DMS153 (cell line): ENCODE data around the gene C1QL1.

ENCODE experiments used
- DNase-seq: peaks from one replicate; lab custom pipeline; 2025; lab: John Stamatoyannopoulos, UW

C1QL1 gene

DNA sequence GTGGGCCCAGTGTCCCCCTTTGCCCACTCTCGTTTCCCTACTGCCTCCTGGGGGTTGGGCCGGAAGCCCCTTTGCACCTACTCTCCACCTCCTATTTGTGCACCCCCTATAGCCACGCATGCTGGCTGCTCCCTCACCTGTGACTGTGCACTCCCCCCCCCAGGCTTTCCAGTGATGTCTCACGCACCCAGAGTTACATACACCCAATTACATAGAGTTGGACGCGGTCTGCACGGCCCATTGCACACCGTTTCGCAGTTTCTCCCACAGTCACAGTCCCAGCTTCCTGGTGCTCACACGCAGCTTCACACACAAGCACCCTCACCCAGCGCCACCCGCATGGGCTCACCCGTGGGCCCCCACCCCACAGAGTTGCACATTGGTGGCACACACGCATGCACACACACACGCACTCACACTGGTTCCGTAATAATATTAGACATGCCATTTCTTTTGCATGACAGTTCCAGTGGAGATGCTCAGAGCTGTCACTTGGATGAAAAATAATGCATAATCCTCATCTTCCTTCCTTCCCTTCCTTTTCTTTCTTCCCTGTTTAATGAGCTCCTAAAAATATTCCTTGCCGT lies 21.5 kb upstream of the C1QL1 start:
- no peak for DNase-seq

DNA sequence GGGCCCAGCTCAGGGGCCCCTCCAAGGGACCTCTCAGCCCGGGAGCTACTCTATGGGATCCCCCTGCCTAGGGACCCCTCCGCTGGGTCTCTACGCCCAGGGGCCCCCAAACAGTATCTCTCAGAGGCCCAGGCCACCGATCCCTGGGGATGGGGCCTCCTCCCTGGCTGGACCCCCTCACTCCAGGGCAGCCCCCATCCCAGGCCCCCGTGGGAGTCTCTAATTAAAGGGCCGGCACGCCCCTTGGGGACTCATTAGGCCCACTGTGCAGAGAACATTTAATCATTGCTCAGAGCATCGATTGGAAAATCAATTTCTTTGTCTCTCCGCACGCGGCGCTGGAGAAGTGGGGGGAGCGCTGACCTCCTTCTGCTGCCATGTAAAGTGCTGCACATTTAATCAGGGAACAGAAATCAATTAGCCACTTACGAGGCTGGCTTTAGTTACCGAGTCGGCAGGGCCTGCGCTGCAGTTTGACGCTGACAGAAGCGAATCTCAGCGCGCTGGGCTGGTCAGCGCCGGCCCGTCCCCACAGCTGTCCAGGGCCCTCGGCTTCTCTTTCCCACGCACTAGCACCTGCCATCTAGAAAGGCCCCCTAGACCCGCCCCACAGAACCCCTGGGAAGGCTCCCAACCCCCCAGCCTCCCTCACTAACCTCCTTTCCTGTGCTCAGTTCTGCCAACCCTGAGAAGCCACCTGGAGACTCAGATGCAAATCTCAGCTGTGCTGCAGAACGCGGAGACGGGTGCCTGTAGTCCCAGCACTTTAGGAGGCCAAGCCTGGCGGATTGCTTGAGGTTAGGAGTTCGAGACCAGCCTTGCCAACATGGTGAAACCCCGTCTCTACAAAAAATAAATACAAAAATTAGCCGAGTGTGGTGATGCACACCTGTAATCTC lies 20.2 kb upstream of the C1QL1 start:
- no peak for DNase-seq

- DNase-seq: no peak
Measured at GRCh38 chr17:44983563-44983962, 15.5 kb upstream of the C1QL1 start.

DNA sequence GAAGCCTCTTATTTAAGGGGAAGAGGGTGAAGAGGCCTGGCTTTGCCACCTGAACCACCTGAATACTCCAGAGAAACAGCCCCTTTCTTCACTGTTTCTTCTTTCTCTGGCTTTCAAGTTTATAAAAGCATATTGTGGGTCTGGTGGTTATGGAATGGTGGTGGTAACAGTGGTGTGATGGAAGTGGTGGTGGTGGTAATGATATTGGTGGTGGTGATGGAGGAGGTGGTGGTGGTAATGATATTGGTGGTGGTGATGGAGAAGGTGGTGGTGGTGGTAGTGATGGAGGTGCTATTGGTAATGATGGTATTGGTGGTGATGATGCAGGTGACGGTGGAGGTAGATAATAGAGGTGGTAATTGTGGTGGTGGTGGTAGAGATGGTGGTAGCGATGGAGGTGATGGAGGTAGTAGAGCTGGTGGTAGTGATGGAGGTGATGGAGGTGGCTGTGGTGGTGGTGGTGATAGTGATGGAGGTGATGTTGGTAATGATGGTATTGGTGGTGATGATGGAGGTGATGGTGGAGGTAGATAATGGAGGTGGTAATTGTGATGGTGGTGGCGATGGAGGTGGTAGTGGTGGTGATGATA lies 14.1 kb upstream of the C1QL1 start:
- no peak for DNase-seq

- peak; percentile 46 for DNase-seq
Measured at GRCh38 chr17:44981221-44981968, 13.3 kb upstream of the C1QL1 start.

DNA sequence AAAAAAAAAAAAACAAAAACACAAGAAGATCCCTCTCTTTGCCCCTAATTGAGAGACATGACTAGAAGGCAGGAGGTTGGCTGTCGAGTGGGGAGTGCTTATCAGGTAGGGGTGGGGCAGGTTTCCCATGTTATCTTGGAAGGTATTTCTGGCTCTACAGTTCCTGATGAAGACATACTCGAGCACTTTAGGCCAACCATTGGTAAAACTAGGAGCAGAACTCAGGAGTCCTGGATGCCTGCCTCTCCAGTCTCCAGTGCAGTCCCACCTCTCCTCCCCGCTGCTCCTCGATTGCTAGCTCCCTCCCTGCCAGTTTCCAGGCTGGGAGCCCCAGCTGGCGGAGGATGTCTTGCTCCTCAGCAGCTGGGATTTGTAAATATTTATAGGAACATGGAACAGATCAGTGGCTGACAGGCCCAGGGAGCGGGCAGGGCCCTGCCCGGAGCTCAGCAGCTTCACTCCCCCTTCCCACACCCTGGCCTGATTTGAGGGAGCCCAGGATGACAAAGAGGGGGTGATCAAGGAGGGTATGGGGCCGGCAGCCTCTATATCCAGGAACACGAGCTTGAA lies 11.4 kb upstream of the C1QL1 start:
- DNase-seq: no peak

GRCh38 chr17:44978807-44979206 lies 10.7 kb upstream of the C1QL1 start:
- DNase-seq: no peak

GRCh38 chr17:44977814-44978550 lies 9.9 kb upstream of the C1QL1 start:
- DNase-seq: no peak

GRCh38 chr17:44977065-44977464 lies 9.0 kb upstream of the C1QL1 start:
- DNase-seq: no peak

- no peak for DNase-seq
Measured at GRCh38 chr17:44976206-44976605, 8.1 kb upstream of the C1QL1 start.

GRCh38 chr17:44972953-44973352 lies 4.8 kb upstream of the C1QL1 start:
- DNase-seq: no peak

- DNase-seq: no peak
Measured at GRCh38 chr17:44971776-44972483, 3.8 kb upstream of the C1QL1 start.

GRCh38 chr17:44970136-44970741 lies 2.1 kb upstream of the C1QL1 start:
- no peak for DNase-seq

- DNase-seq: no peak
Measured at GRCh38 chr17:44969144-44969780, 1.2 kb upstream of the C1QL1 start.

DNA sequence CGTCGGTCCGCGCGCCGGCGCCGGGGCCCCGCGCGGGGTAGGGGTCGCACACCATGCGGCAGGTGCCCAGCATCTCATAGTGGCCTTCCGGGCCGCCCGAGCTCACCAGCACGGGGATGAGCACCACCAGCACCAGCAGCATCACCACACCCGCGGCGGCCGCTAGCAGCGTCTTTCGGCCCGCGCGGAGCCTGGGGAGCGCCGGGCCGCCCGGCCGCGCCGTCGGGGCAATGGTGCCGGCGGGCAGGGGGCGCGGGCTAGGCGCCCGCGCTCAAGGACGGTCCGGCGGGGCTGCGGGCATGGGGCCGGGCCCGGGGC lies 237 bp downstream of the C1QL1 start:
- no peak for DNase-seq

- DNase-seq: no peak
Measured at GRCh38 chr17:44967026-44967906, 837 bp downstream of the C1QL1 start.

DNA sequence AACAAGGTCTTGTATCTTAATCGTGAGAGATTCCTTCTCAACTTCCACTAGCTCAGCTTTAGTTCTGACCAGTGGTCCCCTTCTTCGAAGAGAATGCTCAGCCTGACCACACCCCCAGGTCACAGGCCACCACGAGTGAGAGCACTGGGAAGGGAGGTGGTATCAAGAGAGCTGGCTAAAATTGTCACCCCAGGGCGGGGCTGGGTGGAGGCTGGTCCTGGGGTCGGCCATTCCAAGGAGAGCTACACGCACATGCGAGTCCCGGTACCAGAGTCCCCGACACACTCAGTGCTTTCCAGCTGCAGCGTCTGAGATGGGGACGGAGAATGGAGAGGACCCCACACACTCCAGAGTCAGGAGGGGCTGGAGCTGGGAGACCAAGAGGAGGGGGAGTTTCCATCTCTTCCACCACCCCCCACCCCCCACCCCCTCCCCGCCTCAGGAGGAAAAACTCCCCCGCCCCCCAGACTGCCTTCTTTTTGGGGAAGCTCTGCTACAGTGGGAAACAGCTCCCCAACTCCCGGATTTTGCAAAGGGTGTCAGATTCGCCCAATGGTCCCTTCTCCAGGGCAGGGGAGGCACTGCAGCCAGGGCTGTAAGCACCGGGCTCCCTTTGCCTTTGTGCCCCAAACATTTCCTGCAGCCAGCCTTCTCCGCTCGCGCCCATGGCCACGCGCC lies 1.6 kb downstream of the C1QL1 start:
- DNase-seq: no peak

GRCh38 chr17:44965481-44966234 lies 2.4 kb downstream of the C1QL1 start:
- no peak for DNase-seq
